Smooth muscle cell (in vitro differentiated cells): Measurements from ENCODE around the gene FGG. TPM values are rescaled to one million over a fixed set of nuclear protein-coding genes. Genes with fewer than 3 reads are reported as not detected.

ENCODE experiments used
- DNase-seq: peaks from one replicate; lab custom pipeline; 2025; ENCODE audit not compliant: unreplicated experiment; lab: John Stamatoyannopoulos, UW
- H2AFZ ChIP-seq: fragments of 200-600 bp; sonication (generic); 2 replicates; pipeline ENCODE4 v1.6.0; 2016; ENCODE audit warnings: antibody characterized with exemption, low read depth, mild to moderate bottlenecking
- H3F3A ChIP-seq: fragments of 200-600 bp; sonication (generic); 2 replicates; pipeline ENCODE4 v1.6.0; 2017; ENCODE audit warnings: antibody characterized with exemption, low read depth
- H3K27ac ChIP-seq: fragments of 200-600 bp; sonication (generic); 2 replicates; pipeline ENCODE4 v1.5.1; 2016; ENCODE audit warnings: low read depth, mild to moderate bottlenecking
- H3K27me3 ChIP-seq: fragments of 200-600 bp; sonication (generic); 2 replicates; pipeline ENCODE4 v1.6.1; 2016; ENCODE audit warnings: low read depth, mild to moderate bottlenecking
- H3K36me3 ChIP-seq: fragments of 200-600 bp; sonication (generic); 2 replicates; pipeline ENCODE4 v1.5.1; 2016; ENCODE audit warnings: low read depth
- H3K4me1 ChIP-seq: fragments of 200-600 bp; sonication (generic); 2 replicates; pipeline ENCODE4 v1.5.1; 2016; ENCODE audit warnings: low read depth
- H3K4me2 ChIP-seq: fragments of 200-600 bp; sonication (generic); 2 replicates; pipeline ENCODE4 v1.6.0; 2016; ENCODE audit warnings: mild to moderate bottlenecking
- H3K4me3 ChIP-seq: fragments of 200-600 bp; sonication (generic); 2 replicates; pipeline ENCODE4 v1.5.1; 2016; ENCODE audit warnings: mild to moderate bottlenecking
- H3K79me2 ChIP-seq: fragments of 200-600 bp; sonication (generic); 2 replicates; pipeline ENCODE4 v1.6.0; 2016; ENCODE audit warnings: low read depth, mild to moderate bottlenecking
- H3K9ac ChIP-seq: fragments of 200-600 bp; sonication (generic); 2 replicates; pipeline ENCODE4 v1.6.0; 2016; ENCODE audit warnings: low read depth
- H3K9me3 ChIP-seq: fragments of 200-600 bp; sonication (generic); replicated peaks from 2 replicates; pipeline ENCODE4 v1.5.1; 2016; ENCODE audit warnings: low read depth
- H4K20me1 ChIP-seq: fragments of 200-600 bp; sonication (generic); 2 replicates; pipeline ENCODE4 v1.6.0; 2016; ENCODE audit warnings: low read depth
- WGBS: methylation state at CpG from one replicate; pipeline ENCODE4 v1.1.7; 2016; ENCODE audit warnings: low lambda C conversion rate; 5-methylcytosine and 5-hydroxymethylcytosine counted together
- polyA plus RNA-seq: library from polyadenylated mRNA; unstranded; fragments of >200 nt; fragmentation: Nextera tagmentation; extraction: Ambion mirVana; gene quantifications from 2 replicates; pipeline ENCODE4 v1.2.1, GENCODE V29; 2016
- total RNA-seq: library from RNA; depleted of rRNA; stranded (reverse); fragments of >200 nt; gene quantifications from 2 replicates; pipeline ENCODE4 v1.2.3, GENCODE V29; 2014
- TF ChIP-seq, protein P1 (sequence below): fragments of 200-600 bp; sonication (generic); IDR thresholded peaks from 2 replicates; pipeline ENCODE4 v1.5.1; 2017; ENCODE audit warnings: borderline replicate concordance, mild to moderate bottlenecking, antibody characterized with exemption; ENCODE audit not compliant: insufficient read depth, poor library complexity, severe bottlenecking

Gene FGG
- total and polyA plus RNA-seq, 2 experiments from 2014 or later: 0.77 TPM; not detected in 1

DNA sequence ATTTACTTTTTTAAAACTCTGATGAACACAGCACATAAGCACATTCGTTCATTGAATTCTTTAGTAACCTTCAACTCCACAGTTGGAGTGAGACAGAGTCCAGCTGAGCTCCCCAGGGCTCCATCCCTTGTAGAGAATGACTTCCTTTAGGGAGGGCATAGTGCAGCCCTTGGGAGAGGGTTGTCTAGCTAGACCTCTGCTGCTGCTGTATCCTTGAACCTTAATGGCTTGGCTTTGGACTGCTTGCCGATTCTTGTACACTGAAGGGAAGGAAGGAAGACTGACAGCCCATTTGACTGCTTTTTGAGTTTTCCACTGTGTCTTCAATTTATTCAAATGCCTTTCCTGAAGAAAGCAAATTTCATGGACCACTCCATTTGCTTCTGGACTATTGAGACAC is 19.4 kb upstream of the FGG start:
- WGBS: 85% methylated on average over 2 of the region's 2 CpGs
- no peak for DNase-seq
- Histone ChIP-seq H3K4me2 (no peak overlapping the region), H3K9ac (no peak overlapping the region), H3K4me3 (no peak overlapping the region), H3K9me3 (no peaks in the 10 kb centered on the region), H2AFZ (no peak overlapping the region), H3K27ac (no peak overlapping the region), H3K36me3 (no peaks in the 10 kb centered on the region), H4K20me1 (no peaks in the 10 kb centered on the region), H3K27me3 (peaks cover 45% of the 10 kb centered on the region), H3F3A (no peaks in the 10 kb centered on the region), H3K79me2 (no peaks in the 10 kb centered on the region), H3K4me1 (peaks cover 6% of the 10 kb centered on the region)
- TF ChIP-seq, protein P1, sequence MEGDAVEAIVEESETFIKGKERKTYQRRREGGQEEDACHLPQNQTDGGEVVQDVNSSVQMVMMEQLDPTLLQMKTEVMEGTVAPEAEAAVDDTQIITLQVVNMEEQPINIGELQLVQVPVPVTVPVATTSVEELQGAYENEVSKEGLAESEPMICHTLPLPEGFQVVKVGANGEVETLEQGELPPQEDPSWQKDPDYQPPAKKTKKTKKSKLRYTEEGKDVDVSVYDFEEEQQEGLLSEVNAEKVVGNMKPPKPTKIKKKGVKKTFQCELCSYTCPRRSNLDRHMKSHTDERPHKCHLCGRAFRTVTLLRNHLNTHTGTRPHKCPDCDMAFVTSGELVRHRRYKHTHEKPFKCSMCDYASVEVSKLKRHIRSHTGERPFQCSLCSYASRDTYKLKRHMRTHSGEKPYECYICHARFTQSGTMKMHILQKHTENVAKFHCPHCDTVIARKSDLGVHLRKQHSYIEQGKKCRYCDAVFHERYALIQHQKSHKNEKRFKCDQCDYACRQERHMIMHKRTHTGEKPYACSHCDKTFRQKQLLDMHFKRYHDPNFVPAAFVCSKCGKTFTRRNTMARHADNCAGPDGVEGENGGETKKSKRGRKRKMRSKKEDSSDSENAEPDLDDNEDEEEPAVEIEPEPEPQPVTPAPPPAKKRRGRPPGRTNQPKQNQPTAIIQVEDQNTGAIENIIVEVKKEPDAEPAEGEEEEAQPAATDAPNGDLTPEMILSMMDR: no peak

DNA sequence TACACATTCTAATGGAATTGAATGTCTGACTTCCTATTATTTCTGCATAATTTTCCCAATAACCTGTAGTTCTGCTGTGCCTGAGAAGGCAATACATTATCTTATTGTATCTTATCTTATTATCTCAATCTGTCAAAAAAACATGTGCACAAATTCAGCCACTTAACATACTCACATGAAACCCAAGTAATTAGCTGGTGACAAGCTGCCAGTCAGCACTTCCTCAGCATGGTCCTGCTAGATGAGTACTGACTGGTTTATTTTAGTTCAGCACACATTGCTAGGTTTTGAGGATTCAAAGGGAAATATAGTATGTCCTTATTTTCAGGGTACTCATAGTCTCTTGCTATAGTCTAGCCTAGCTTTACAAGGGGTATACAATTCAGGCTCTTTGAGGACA is 17.9 kb upstream of the FGG start:
- TF ChIP-seq, protein P1: no peak
- peaks cover under 1% of the 10 kb centered on the region for H3F3A ChIP-seq
- H3K36me3 ChIP-seq: no peaks in the 10 kb centered on the region
- no peak overlapping the region for H3K9ac ChIP-seq
- H3K9me3 ChIP-seq: no peaks in the 10 kb centered on the region
- no peak overlapping the region for H2AFZ ChIP-seq
- no peak overlapping the region for H3K4me3 ChIP-seq
- no peaks in the 10 kb centered on the region for H3K79me2 ChIP-seq
- no peak overlapping the region for H3K27ac ChIP-seq
- H4K20me1 ChIP-seq: no peaks in the 10 kb centered on the region
- H3K4me2 ChIP-seq: no peak overlapping the region
- no peak for DNase-seq
- H3K27me3 ChIP-seq: peaks cover 45% of the 10 kb centered on the region
- H3K4me1 ChIP-seq: peaks cover 9% of the 10 kb centered on the region

DNA sequence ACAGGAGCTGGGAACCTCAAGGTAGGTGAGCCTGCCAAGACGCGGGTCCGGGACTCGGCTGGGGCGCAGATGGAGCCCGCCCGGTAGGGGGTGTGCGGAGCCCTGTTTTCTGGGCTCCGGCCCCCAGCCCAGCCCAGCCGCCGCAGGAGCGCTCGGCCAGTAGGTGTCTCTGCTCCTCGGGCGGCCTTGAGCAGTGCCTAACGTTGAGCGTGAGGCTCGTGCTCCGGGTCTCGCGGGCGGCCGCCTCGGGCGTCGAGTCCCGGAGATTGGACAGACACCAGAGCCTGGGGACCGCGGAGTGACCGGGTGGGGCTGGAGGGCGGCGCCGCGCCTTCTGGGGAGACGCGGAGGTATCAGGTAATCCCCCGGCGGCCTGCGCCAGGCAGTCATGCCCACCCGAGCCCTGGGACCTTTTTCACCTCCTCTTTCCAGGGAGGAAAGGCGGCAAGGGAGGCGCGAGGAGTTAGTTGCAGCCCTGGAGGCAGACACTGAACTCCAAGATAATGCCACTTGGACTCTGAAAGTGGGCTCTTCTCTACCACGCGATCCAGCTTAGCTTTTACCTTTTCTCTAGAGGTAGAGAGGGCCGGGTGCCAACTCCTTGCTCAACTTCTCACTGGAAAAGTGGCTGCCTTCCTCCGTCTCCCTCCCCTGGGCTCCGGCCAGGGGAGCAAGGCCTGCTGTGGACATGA is 14.5 kb upstream of the FGG start:
- Histone ChIP-seq H2AFZ (peak overlapping the region; percentile 96), H3K4me1 (peaks cover 9% of the 10 kb centered on the region), H3K36me3 (no peaks in the 10 kb centered on the region), H3K27ac (no peak overlapping the region), H3K4me3 (peak overlapping the region; percentile 56), H3K4me2 (peak overlapping the region; percentile 94), H3K79me2 (no peaks in the 10 kb centered on the region), H3K9me3 (no peaks in the 10 kb centered on the region), H4K20me1 (no peaks in the 10 kb centered on the region), H3K27me3 (peaks cover 31% of the 10 kb centered on the region), H3K9ac (no peak overlapping the region), H3F3A (peaks cover 4% of the 10 kb centered on the region)
- DNase-seq: peak; percentile 18
- 6% methylated on average over 44 of the region's 48 CpGs for WGBS
- TF ChIP-seq, protein P1: peak; percentile 48

DNA sequence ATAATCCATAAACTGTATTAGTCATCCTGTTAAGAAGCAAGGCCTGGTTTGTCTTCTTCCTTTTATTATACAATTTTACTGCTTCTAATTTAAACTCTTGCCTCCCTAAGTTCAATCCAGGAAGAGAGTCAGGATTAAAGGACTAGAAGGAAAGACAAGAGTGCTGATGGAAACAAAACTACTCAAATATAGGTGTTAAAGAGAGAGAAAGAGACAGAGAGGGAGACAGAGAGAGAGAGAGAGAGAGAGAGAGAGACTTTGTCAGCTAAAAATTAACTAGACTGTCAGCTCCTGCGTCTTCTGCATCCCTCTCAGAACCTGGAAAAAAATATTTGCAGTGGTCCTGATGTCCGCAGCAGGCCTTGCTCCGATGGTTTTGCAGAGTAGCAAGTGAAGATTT is 13.5 kb upstream of the FGG start:
- TF ChIP-seq, protein P1: no peak
- no peak overlapping the region for H3K9ac ChIP-seq
- H3K4me2 ChIP-seq: peak overlapping the region; percentile 94
- H3K4me1 ChIP-seq: peaks cover 9% of the 10 kb centered on the region
- H3K36me3 ChIP-seq: no peaks in the 10 kb centered on the region
- H4K20me1 ChIP-seq: no peaks in the 10 kb centered on the region
- no peak overlapping the region for H2AFZ ChIP-seq
- no peaks in the 10 kb centered on the region for H3K79me2 ChIP-seq
- peaks cover 23% of the 10 kb centered on the region for H3K27me3 ChIP-seq
- H3K4me3 ChIP-seq: no peak overlapping the region
- 56% methylated on average over 3 of the region's 3 CpGs for WGBS
- H3K9me3 ChIP-seq: no peaks in the 10 kb centered on the region
- H3K27ac ChIP-seq: peak overlapping the region; percentile 17
- peaks cover 4% of the 10 kb centered on the region for H3F3A ChIP-seq
- DNase-seq: no peak
